Measurements from ENCODE around the gene CTPS2. TPM values are rescaled to one million over a fixed set of nuclear protein-coding genes. Genes with fewer than 3 reads are reported as not detected.
"Not testable (repeated sequence)": the region's sequence is repeated elsewhere in the genome, so short reads cannot be mapped to it uniquely, and the experiment has no call there.

Gene CTPS2
- total RNA-seq (2014; rRNA removed) = 16.1 and 25.0 TPM in 2 replicates
- percentile 68 among the genes with signal in this experiment for Bru-seq, nascent RNA
- BruChase-seq, experiment 1, labeled RNA remaining after a 6-hour chase = percentile 59 among the genes with signal in this experiment
- BruChase-seq, experiment 2, labeled RNA remaining after a 2-hour chase = percentile 68 among the genes with signal in this experiment
- long read RNA-seq, transcript CTPS2-201 (19 exons, 3,629 nt) = major isoform, 10 of 43 reads
- long read RNA-seq, partial matches to known transcripts = 1 of 43 reads
- long read RNA-seq, other reads (novel, unspliced or antisense) = 30 of 43 reads

GRCh38 chrX:16712548-16713155 is at the start of gene CTPS2:
TSS of gene CTPS2 (minus strand) at chrX:16712669. CDS start at chrX:16702902, 9,767 bp downstream.
- H3K79me2 ChIP-seq (ENCODE audit: low read length) = peaks cover 31% of the 10 kb centered on the region
- BruUV-seq (replicated peaks) = no TSS peak
- H3K9ac ChIP-seq (ENCODE audit: low read length) = peak within 1 kb of the TSS; percentile 84
- H3K4me1 ChIP-seq (ENCODE audit: insufficient read depth, low read length) = peaks cover 6% of the 10 kb centered on the region; the same call in 1 of the 2 replicates
- peak within 1 kb of the TSS; percentile 98 for H3K4me3 ChIP-seq (ENCODE audit: low read length)
- H4K20me1 ChIP-seq (ENCODE audit: low read length) = no peaks in the 10 kb centered on the region
- peak within 1 kb of the TSS; percentile 99 for H3K4me2 ChIP-seq (ENCODE audit: low read length)
- peak; percentile 92 for ATAC-seq
- POLR2A ChIA-PET (ENCODE audit: unreplicated experiment) = no interaction called here
- no peak for TF ChIP-seq EZH2 (IDR thresholded peaks at IDR 0.05; ENCODE audit: low read length, unreplicated experiment)
- TF ChIP-seq, protein P1, sequence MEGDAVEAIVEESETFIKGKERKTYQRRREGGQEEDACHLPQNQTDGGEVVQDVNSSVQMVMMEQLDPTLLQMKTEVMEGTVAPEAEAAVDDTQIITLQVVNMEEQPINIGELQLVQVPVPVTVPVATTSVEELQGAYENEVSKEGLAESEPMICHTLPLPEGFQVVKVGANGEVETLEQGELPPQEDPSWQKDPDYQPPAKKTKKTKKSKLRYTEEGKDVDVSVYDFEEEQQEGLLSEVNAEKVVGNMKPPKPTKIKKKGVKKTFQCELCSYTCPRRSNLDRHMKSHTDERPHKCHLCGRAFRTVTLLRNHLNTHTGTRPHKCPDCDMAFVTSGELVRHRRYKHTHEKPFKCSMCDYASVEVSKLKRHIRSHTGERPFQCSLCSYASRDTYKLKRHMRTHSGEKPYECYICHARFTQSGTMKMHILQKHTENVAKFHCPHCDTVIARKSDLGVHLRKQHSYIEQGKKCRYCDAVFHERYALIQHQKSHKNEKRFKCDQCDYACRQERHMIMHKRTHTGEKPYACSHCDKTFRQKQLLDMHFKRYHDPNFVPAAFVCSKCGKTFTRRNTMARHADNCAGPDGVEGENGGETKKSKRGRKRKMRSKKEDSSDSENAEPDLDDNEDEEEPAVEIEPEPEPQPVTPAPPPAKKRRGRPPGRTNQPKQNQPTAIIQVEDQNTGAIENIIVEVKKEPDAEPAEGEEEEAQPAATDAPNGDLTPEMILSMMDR (conservative IDR thresholded peaks at IDR 0.05; ENCODE audit: low read depth, low read length) = no peak
- no peak for TF ChIP-seq EZH2phosphoT487 (IDR thresholded peaks at IDR 0.05; ENCODE audit: borderline replicate concordance, low read length)
- CTCF ChIA-PET = no interaction called here
- H3K9me3 ChIP-seq (ENCODE audit: low read length) = no peaks in the 10 kb centered on the region
- peak within 1 kb of the TSS; percentile 43 for H3K27ac ChIP-seq (ENCODE audit: low read length)
- no peaks in the 10 kb centered on the region for H3K27me3 ChIP-seq (ENCODE audit: low read length)
- peak; percentile 63 for DNase-seq
- H3K36me3 ChIP-seq (ENCODE audit: low read depth, low read length) = no peaks in the 10 kb centered on the region
- H2AFZ ChIP-seq (ENCODE audit: low read length) = peak within 1 kb of the TSS; percentile 92
- no peaks in the 10 kb centered on the region for H3K9me2 ChIP-seq (replicated peaks; ENCODE audit: low read length)
- intact Hi-C loops (cut with micrococcal nuclease) = no loop called here
- H3F3A ChIP-seq (ENCODE audit: low read length, unreplicated experiment) = no peaks in the 10 kb centered on the region

DNA sequence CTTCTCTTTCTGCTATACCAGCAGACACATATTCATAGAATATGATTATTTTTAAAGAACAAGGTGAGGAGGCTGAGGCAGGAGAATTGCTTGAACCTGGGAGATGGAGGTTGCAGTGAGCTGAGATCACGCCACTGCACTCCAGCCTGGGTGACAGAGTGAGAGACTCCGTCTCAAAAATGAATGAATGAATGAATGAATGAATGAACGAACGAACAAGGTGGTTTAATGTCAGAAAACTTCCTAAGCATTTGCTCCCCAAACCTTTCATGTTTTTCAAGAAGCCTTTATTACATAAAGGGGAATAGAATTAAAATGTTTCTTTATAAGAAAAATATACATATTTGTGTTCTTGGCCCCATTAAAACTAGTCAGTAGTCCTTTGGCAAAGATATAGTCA is 49.0 kb upstream of the CTPS2 start:
- H3K27ac ChIP-seq (ENCODE audit: low read length); CTCF ChIA-PET; ATAC-seq; H3K27me3 ChIP-seq (ENCODE audit: low read length); BruUV-seq (replicated peaks); H3F3A ChIP-seq (ENCODE audit: low read length, unreplicated experiment); intact Hi-C loops (cut with micrococcal nuclease); DNase-seq; H3K4me3 ChIP-seq (ENCODE audit: low read length); H3K9me2 ChIP-seq (replicated peaks; ENCODE audit: low read length); POLR2A ChIA-PET (ENCODE audit: unreplicated experiment); H3K4me2 ChIP-seq (ENCODE audit: low read length); H4K20me1 ChIP-seq (ENCODE audit: low read length); H3K9ac ChIP-seq (ENCODE audit: low read length); H2AFZ ChIP-seq (ENCODE audit: low read length); H3K9me3 ChIP-seq (ENCODE audit: low read length); H3K4me1 ChIP-seq (ENCODE audit: insufficient read depth, low read length); H3K79me2 ChIP-seq (ENCODE audit: low read length): not testable (repeated sequence)
- H3K36me3 ChIP-seq (ENCODE audit: low read depth, low read length) = peaks cover 24% of the 10 kb centered on the region

GRCh38 chrX:16756724-16757123 is 44.3 kb upstream of the CTPS2 start:
- no peak for DNase-seq
- BruUV-seq (replicated peaks) = no TSS peak
- CTCF ChIA-PET = no interaction called here

More at GRCh38 chrX:16756724-16757123, 44.3 kb upstream of the CTPS2 start:
- Histone ChIP-seq H3K79me2 (ENCODE audit: low read length) (no peaks in the 10 kb centered on the region), H3K4me2 (ENCODE audit: low read length) (no peak overlapping the region), H3K9me2 (replicated peaks; ENCODE audit: low read length) (no peaks in the 10 kb centered on the region), H3K4me3 (ENCODE audit: low read length) (no peak overlapping the region), H3F3A (ENCODE audit: low read length, unreplicated experiment) (no peaks in the 10 kb centered on the region), H3K9ac (ENCODE audit: low read length) (no peak overlapping the region), H3K4me1 (ENCODE audit: insufficient read depth, low read length) (no peaks in the 10 kb centered on the region), H3K9me3 (ENCODE audit: low read length) (no peaks in the 10 kb centered on the region), H4K20me1 (ENCODE audit: low read length) (no peaks in the 10 kb centered on the region), H3K27ac (ENCODE audit: low read length) (no peak overlapping the region), H3K36me3 (ENCODE audit: low read depth, low read length) (peaks cover 38% of the 10 kb centered on the region), H3K27me3 (ENCODE audit: low read length) (no peaks in the 10 kb centered on the region), H2AFZ (ENCODE audit: low read length) (no peak overlapping the region)
- ATAC-seq = no peak
- POLR2A ChIA-PET (ENCODE audit: unreplicated experiment) = no interaction called here
- intact Hi-C loops (cut with micrococcal nuclease) = no loop called here
- TF ChIP-seq EZH2phosphoT487 (IDR thresholded peaks at IDR 0.05; ENCODE audit: borderline replicate concordance, low read length) = no peak
